ENCODE data around the gene CDYL.

The CDYL gene

DNA sequence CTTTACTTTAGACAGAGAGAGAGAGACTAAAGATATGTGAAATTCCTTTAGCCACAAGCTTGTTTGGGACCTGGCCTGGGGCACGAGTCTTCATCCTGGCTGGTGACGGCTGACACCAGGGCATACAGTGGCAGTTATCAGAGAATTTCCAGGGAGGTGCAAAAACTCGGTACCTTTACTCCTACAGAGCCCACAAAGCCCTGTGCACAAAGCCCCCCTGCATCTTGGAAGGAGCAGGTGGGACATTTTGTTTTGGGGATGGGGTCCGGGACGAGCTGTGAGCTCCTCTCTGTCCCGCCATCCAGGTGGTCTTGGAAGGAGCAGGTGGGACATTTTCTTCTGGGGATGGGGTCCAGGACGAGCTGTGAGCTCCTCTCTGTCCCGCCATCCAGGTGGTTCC lies 198.8 kb downstream of the CDYL start:
- no peaks in the 10 kb centered on the region for H3K27me3 ChIP-seq (ENCODE audit: low read length)
- H3F3A ChIP-seq (ENCODE audit: insufficient read depth): no peaks in the 10 kb centered on the region
- no peak overlapping the region for H3K27ac ChIP-seq (ENCODE audit: low read depth, low read length)
- no peaks in the 10 kb centered on the region for H3K9me2 ChIP-seq (replicated peaks; ENCODE audit: insufficient read depth, low read length)
- no peak overlapping the region for H3K4me3 ChIP-seq (ENCODE audit: insufficient read depth, low read length, poor library complexity, severe bottlenecking)
- H3K4me2 ChIP-seq (ENCODE audit: low read depth, low read length, poor library complexity, severe bottlenecking): no peak overlapping the region
- TF ChIP-seq, protein P1, sequence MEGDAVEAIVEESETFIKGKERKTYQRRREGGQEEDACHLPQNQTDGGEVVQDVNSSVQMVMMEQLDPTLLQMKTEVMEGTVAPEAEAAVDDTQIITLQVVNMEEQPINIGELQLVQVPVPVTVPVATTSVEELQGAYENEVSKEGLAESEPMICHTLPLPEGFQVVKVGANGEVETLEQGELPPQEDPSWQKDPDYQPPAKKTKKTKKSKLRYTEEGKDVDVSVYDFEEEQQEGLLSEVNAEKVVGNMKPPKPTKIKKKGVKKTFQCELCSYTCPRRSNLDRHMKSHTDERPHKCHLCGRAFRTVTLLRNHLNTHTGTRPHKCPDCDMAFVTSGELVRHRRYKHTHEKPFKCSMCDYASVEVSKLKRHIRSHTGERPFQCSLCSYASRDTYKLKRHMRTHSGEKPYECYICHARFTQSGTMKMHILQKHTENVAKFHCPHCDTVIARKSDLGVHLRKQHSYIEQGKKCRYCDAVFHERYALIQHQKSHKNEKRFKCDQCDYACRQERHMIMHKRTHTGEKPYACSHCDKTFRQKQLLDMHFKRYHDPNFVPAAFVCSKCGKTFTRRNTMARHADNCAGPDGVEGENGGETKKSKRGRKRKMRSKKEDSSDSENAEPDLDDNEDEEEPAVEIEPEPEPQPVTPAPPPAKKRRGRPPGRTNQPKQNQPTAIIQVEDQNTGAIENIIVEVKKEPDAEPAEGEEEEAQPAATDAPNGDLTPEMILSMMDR (IDR thresholded peaks at IDR 0.05; ENCODE audit: insufficient read depth, low read length, poor library complexity, severe bottlenecking): no peak
- TF ChIP-seq EZH2phosphoT487 (conservative IDR thresholded peaks at IDR 0.05; ENCODE audit: low read length): no peak
- peaks cover 5% of the 10 kb centered on the region; the same call in 1 of the 2 replicates for H3K9me3 ChIP-seq (ENCODE audit: insufficient read depth, low read length)
- H4K20me1 ChIP-seq (ENCODE audit: low read depth, low read length): no peaks in the 10 kb centered on the region
- H3K79me2 ChIP-seq (ENCODE audit: insufficient read depth, low read length): no peaks in the 10 kb centered on the region
- no peaks in the 10 kb centered on the region for H3K36me3 ChIP-seq (ENCODE audit: low read length)
- no peak overlapping the region for H3K9ac ChIP-seq (ENCODE audit: low read length)
- no peak overlapping the region for H2AFZ ChIP-seq (ENCODE audit: low read depth, low read length, severe bottlenecking)

DNA sequence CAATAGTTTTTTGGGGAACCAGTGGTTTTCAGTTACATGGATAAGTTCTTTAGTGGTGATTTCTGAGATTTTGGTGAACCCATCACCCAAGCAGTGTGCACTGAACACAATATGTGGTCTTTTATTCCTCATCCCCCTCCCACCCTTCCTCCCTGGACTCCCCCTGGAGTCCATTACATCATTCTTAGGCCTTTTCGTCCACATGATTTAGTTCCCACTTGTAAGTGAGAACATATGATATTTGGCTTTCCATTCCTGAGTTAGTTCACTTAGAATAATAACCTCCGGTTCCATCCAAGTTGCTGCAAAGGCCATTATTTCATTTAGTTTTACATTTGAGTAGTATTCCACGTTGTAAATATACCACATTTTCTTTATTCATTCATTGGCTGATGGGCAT lies 199.3 kb downstream of the CDYL start:
- H3K4me3 ChIP-seq (ENCODE audit: insufficient read depth, low read length, poor library complexity, severe bottlenecking): no peak overlapping the region

GRCh38 chr6:4977468-4977867 lies 201.3 kb downstream of the CDYL start:
- TF ChIP-seq EZH2phosphoT487 (conservative IDR thresholded peaks at IDR 0.05; ENCODE audit: low read length): no peak
- TF ChIP-seq, protein P1 (IDR thresholded peaks at IDR 0.05; ENCODE audit: insufficient read depth, low read length, poor library complexity, severe bottlenecking): no peak
- H3K79me2 ChIP-seq (ENCODE audit: insufficient read depth, low read length): no peaks in the 10 kb centered on the region
- H2AFZ ChIP-seq (ENCODE audit: low read depth, low read length, severe bottlenecking): no peak overlapping the region
- no peak overlapping the region for H3K27ac ChIP-seq (ENCODE audit: low read depth, low read length)
- H3K9me3 ChIP-seq (ENCODE audit: insufficient read depth, low read length): peaks cover 5% of the 10 kb centered on the region; the same call in 1 of the 2 replicates
- no peaks in the 10 kb centered on the region for H3K27me3 ChIP-seq (ENCODE audit: low read length)
- H3F3A ChIP-seq (ENCODE audit: insufficient read depth): no peaks in the 10 kb centered on the region
- no peaks in the 10 kb centered on the region for H4K20me1 ChIP-seq (ENCODE audit: low read depth, low read length)
- no peaks in the 10 kb centered on the region for H3K9me2 ChIP-seq (replicated peaks; ENCODE audit: insufficient read depth, low read length)
- no peak overlapping the region for H3K4me2 ChIP-seq (ENCODE audit: low read depth, low read length, poor library complexity, severe bottlenecking)
- no peaks in the 10 kb centered on the region for H3K36me3 ChIP-seq (ENCODE audit: low read length)
- no peak overlapping the region for H3K9ac ChIP-seq (ENCODE audit: low read length)
- H3K4me3 ChIP-seq (ENCODE audit: insufficient read depth, low read length, poor library complexity, severe bottlenecking): no peak overlapping the region

More for the DNA sequence above, 199.3 kb downstream of the CDYL start:
- Histone ChIP-seq H3K9me2 (replicated peaks; ENCODE audit: insufficient read depth, low read length) (no peaks in the 10 kb centered on the region), H3K36me3 (ENCODE audit: low read length) (no peaks in the 10 kb centered on the region), H2AFZ (ENCODE audit: low read depth, low read length, severe bottlenecking) (no peak overlapping the region), H3K9me3 (ENCODE audit: insufficient read depth, low read length) (peaks cover 5% of the 10 kb centered on the region; the same call in 1 of the 2 replicates), H3F3A (ENCODE audit: insufficient read depth) (no peaks in the 10 kb centered on the region), H3K9ac (ENCODE audit: low read length) (no peak overlapping the region), H3K79me2 (ENCODE audit: insufficient read depth, low read length) (no peaks in the 10 kb centered on the region), H3K27me3 (ENCODE audit: low read length) (no peaks in the 10 kb centered on the region), H3K27ac (ENCODE audit: low read depth, low read length) (no peak overlapping the region), H4K20me1 (ENCODE audit: low read depth, low read length) (no peaks in the 10 kb centered on the region), H3K4me2 (ENCODE audit: low read depth, low read length, poor library complexity, severe bottlenecking) (no peak overlapping the region)
- TF ChIP-seq, protein P1 (IDR thresholded peaks at IDR 0.05; ENCODE audit: insufficient read depth, low read length, poor library complexity, severe bottlenecking): no peak
- TF ChIP-seq EZH2phosphoT487 (conservative IDR thresholded peaks at IDR 0.05; ENCODE audit: low read length): no peak

All from SU-DHL-6 (cell line).